GM19023 (cell line): Measurements from ENCODE around the gene HOXC10.

ENCODE experiments used
- ATAC-seq: cut with Tn5 transposase; IDR thresholded peaks from one replicate; pipeline ENCODE4 v1.9.1; 2021; ENCODE audit warnings: mild to moderate bottlenecking, moderate library complexity; ENCODE audit not compliant: unreplicated experiment

The HOXC10 gene

DNA sequence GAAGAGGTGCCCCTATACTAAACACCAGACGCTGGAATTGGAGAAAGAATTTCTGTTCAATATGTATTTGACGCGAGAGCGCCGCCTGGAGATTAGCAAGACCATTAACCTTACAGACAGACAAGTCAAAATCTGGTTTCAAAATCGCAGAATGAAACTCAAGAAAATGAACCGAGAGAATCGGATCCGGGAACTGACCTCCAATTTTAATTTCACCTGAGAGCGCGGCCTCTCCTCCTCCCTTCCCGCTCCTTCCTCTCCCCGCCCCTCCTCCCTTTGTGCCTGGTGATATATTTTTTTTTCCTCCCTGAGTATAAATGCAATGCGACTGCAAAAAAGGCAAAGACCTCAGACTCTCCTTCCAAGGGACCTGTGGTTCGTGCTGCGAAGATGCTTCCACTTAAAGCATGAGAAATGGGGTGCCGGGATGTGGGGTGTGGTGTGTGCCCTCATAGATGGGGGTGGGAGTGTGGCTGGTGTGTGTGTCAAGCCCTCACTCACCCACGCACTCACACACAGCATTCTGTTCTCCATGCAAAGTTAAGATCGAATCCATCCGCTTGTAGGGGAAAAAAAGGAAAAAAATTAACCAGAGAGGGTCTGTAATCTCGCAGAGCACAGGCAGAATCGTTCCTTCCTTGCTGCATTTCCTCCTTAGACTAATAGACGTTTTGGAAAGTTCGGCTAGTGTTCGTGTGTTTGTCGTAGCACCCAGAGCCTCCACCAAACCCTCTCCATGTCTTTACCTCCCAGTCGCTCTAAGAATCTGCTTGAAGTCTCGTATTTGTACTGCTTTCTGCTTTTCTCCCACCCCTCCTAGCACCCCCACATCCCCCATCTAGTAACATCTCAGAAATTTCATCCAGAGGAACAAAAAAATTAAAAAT, 4.5 kb downstream of the HOXC10 start:
- no peak for ATAC-seq

- no peak for ATAC-seq
Measured at GRCh38 chr12:53990311-53991076, 5.5 kb downstream of the HOXC10 start.

DNA sequence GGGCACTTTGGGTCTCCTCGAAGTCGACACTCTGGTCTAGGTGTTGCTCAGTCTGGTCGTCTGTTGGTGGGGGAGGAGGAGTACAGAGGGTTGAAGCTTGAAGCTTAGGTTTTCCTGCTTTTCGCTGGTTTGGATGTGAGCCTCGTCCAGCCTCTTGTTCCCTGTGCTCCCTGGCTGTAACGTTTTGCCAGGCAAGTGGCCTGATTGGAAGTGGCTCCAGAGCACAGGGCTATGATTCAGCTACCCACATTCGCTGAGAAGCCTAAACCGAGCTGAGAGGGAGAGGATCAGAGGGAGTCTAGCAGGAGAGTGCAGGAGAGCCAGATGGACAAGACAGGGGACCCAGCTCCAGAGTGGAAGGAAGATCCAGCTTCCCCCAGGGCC, 6.1 kb downstream of the HOXC10 start:
- no peak for ATAC-seq

- ATAC-seq = no peak
Measured at GRCh38 chr12:53992377-53992889, 7.5 kb downstream of the HOXC10 start.

GRCh38 chr12:53993162-53994008, 8.4 kb downstream of the HOXC10 start:
- ATAC-seq = no peak

DNA sequence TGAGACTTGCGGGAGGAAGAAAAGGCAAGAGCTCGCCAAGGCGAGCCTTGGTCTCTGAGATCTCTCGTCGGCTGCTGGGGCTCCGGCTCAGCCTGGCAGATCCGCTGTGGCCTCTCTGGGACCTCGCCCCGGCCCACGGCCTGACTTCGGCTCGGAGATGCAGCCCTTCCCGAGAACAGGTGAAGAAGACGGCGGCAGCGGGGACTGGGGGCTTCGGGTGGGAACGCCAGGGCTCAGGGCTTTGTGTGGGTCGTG, 9.0 kb downstream of the HOXC10 start:
- no peak for ATAC-seq

GRCh38 chr12:53994264-53995001, 9.5 kb downstream of the HOXC10 start:
- no peak for ATAC-seq

DNA sequence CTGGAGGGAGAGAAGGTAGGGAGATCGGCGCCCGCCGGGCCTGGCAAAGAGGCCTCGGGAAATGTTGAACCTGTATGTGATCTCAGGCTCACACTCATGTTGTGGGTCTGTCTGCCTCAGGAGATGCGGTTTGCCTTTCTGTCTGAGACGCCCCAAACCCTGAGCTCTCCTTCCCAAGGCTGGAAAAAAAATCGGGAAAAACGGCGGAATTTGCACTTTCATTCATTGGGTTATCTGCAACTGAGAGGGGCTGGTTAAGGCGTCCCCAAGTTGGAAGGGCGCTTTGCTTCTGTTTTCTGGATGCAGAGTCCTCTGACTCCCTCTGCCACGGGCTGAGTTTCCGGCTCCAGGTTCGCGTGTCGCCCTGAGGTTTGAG, 10.0 kb downstream of the HOXC10 start:
- ATAC-seq = no peak

- no peak for ATAC-seq
Measured at GRCh38 chr12:53995378-53996239, 10.7 kb downstream of the HOXC10 start.

DNA sequence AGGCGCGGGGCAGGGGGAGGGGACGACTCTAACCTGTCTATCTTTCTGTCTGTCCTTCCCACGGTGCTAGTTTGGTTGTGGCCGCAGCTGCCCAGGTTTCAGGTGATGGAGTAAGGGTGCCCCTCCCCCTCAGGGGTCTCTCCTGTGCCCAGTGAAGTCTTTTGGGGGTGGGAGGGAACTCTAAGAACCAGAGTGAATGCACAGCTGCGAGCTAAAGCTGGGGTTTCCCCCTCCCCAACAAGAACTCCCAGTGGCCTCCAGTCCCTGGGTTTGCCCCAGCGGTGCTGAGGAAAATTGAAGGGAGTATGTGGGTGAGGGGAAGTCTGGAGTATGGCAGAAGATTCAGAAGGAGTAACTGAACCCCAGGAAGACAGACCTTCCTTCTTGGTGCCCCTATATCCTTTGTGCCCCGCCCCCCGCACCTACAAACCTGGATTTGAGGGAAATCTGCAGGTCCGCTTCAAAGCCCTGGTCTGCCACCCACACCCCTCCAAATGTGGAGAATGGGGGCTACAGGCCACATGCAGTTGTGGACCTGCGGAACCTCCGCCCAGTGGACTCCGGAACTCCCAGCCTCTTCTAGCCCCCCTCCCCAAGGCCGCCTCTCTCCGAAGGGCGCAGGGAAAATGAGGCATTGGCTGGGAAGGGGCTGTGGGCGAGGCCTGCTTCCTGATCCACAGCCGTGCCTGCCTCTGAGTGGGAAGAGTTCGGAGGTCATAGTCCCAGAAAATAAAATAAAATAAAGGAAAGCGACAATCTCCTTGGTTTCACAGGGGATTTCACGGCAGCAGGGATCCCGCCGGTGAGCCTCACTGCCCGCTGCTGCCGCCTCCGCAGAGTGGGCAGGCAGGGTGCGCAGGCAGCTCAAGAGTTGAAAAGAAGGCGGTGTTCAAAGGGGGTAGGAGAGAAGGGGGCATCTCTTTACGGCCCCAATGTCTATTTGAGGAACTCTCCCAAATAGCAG, 11.6 kb downstream of the HOXC10 start:
- ATAC-seq = no peak

GRCh38 chr12:53997204-53998109, 12.5 kb downstream of the HOXC10 start:
- no peak for ATAC-seq

DNA sequence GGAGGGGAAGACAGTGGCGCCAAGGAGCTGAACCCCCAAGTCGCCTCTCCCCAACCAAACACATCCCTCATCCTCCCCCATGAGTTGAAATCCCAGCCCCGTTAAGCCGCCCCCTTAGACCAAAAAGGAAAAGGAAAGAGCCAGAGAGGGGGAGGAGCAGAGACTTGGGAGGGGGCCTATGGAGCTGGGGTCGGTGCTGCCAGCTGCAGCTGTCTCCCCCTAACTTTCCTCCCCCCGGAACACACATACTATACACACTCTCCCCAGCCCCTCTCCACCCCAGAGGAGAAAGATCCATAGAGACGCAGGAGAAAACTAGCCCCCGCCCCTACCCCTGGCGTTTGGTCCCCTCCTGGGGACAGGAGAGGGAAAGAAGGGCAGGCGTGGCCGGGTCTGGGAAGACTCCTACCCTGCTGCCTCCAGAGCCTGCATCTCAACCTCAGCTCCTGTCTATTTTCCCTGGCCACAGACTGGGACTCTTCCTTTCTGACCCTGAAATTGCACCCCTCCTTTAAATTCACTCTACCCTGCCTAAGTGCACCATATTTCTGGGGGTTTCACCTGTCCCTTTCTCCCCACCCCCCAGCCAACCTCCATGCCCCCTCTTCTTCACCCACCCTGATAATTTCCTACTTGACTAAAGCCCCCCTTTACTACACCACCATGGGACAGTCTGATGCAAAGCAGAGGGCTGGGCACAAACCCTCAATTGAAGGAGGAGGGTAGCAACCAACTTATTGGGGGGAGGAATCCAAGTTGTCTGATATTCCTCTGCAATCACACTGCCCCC, 13.4 kb downstream of the HOXC10 start:
- ATAC-seq = no peak

DNA sequence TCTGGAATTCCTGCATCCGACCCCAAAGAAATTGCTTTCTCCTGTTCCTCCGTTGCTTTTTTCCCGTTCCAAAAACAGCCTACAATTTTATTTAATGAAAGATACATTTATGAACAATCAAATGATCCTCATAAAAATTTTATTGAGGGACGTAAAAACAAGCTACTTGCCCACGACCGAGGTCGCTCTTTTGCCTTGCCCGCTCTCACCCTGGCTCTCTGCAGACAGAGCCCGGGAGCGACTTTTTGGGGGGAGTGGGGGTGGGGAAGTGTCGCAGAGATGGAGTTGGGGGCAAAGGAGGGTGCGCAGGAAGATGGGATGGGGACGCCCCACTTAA, 13.9 kb downstream of the HOXC10 start:
- no peak for ATAC-seq

DNA sequence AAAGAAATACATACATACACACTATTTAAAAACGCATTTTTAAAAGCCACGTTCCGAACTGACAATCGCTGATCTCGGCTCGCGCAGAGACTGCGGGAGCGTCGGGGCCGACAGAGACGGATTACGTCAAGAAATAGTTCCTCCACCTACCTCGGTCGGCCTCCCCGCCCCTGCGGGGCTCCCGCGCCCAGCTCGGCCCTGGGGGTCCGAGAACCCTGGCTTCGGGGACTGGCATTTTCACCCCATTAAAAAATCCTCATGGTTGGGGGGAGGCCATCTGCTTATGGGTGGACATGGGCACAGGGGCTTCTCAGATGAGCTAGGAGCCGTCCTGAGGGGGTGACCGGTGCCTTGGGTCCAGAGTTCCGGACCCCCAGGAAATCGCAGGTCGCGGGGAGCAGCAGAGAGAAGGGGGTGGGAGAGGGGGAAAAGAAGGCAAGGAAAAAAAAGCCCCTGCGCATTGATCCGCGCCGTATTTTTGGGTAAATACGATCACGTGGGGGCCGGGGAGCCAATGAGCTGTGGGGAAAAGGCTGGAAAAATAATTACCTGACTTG, 14.7 kb downstream of the HOXC10 start:
- no peak for ATAC-seq

DNA sequence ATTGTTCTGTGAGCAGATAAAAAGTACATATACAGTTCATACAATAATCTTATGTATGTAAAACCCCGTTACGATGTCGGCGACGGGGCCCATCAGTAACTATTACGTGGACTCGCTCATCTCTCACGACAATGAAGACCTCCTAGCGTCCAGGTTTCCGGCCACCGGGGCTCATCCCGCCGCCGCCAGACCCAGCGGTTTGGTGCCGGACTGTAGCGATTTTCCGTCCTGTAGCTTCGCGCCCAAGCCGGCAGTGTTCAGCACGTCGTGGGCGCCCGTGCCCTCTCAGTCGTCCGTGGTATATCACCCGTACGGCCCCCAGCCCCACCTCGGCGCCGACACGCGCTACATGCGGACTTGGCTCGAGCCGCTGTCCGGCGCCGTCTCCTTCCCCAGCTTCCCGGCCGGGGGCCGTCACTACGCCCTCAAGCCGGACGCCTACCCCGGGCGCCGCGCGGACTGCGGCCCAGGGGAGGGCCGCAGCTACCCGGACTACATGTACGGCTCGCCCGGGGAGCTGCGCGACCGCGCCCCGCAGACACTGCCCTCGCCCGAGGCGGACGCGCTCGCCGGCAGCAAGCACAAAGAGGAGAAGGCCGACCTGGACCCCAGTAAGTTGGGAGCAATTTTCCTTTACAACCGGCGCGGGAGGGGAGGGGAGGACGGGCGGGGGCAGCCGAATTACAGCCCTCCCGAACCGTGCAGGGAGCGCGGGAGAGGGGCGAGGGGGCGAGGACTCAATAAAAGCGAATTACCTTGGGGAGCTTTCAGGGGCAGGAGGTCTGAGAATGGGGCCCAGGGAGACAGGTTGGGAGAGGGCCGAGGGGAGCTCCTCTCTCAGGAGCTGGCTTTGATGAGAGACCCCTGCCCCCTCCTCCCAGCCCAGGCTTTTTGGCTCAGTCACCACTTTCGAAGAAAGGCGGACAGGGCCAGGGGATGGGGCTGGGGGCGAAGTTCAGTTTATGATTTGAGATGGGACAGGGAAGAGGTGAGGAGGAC, 15.5 kb downstream of the HOXC10 start, which contains the start of gene HOXC9:
HOXC9 (plus strand) TSS at position 46 of the 999 bp plus-strand sequence; CDS start at position 74, 28 bp downstream.
- ATAC-seq = no peak
